IMR-90 (cell line): ENCODE data around the gene TRAFD1. TPM values are rescaled to one million over a fixed set of nuclear protein-coding genes. Genes with fewer than 3 reads are reported as not detected.

Source experiments
- ATAC-seq: fragments of 200-7000 bp; cut with Tn5 transposase; 2 replicates; pipeline ENCODE4 v1.9.1; 2020; ENCODE audit warnings: low read depth, mild to moderate bottlenecking, moderate library complexity
- BruUV-seq: library from RNA; stranded (reverse); fragments of 400-500 nt; replicated peaks from 2 replicates; lab custom pipeline; 2021; lab: Mats Ljungman, UMichigan
- CTCF ChIA-PET: fragments of 300-600 bp; formaldehyde crosslinking; extraction: SDS; loops from one replicate; lab custom pipeline; 2021; ENCODE audit warnings: antibody characterized with exemption; lab: Yijun Ruan, JAX
- POLR2A ChIA-PET: fragments of 300-600 bp; sonication (Branson Sonifier 250); formaldehyde crosslinking; loops from one replicate; lab custom pipeline; 2022; ENCODE audit warnings: antibody characterized with exemption; ENCODE audit not compliant: unreplicated experiment; lab: Charles Lee
- DNase-seq: peaks from one replicate; pipeline ENCODE4 v3.0.0; 2013
- H2AFZ ChIP-seq: replicated peaks from 2 replicates; pipeline ENCODE3; 2013; ENCODE audit warnings: low read length, mild to moderate bottlenecking; ENCODE audit not compliant: poor library complexity
- H2AK5ac ChIP-seq: 2 replicates; pipeline ENCODE4 v1.6.1; 2013; ENCODE audit warnings: low read depth, low read length, inconsistent platforms
- H2AK9ac ChIP-seq: replicated peaks from 2 replicates; pipeline ENCODE3; 2013; ENCODE audit warnings: mild to moderate bottlenecking, low read depth, low read length, moderate library complexity; ENCODE audit not compliant: poor library complexity
- H2BK120ac ChIP-seq: 2 replicates; pipeline ENCODE4 v1.6.1; 2013; ENCODE audit warnings: low read depth, low read length, inconsistent platforms
- H2BK15ac ChIP-seq: 3 replicates; pipeline ENCODE4 v1.6.1; 2013; ENCODE audit warnings: low read depth, low read length, inconsistent platforms
- H2BK20ac ChIP-seq: 2 replicates; pipeline ENCODE4 v1.6.1; 2013; ENCODE audit warnings: low read depth, mild to moderate bottlenecking, inconsistent platforms, low read length, moderate library complexity
- H2BK5ac ChIP-seq: 2 replicates; pipeline ENCODE4 v1.6.1; 2013; ENCODE audit warnings: mild to moderate bottlenecking, low read depth, low read length, inconsistent platforms; ENCODE audit not compliant: poor library complexity, severe bottlenecking
- H3K14ac ChIP-seq: replicated peaks from 2 replicates; pipeline ENCODE4 v1.6.1; 2013; ENCODE audit warnings: low read depth, low read length, inconsistent platforms
- H3K18ac ChIP-seq: 2 replicates; pipeline ENCODE4 v1.6.1; 2013; ENCODE audit warnings: low read depth, low read length, control low read depth
- H3K23ac ChIP-seq: 2 replicates; pipeline ENCODE4 v1.6.1; 2013; ENCODE audit warnings: low read depth, low read length, inconsistent platforms
- H3K27ac ChIP-seq: 2 replicates; pipeline ENCODE4 v1.5.1; 2013; ENCODE audit warnings: mild to moderate bottlenecking, control low read depth, low read length; ENCODE audit not compliant: insufficient read depth
- H3K27me3 ChIP-seq: 2 replicates; pipeline ENCODE4 v1.6.1; 2013; ENCODE audit warnings: low read length; ENCODE audit not compliant: control insufficient read depth, insufficient read depth
- H3K36me3 ChIP-seq: 2 replicates; pipeline ENCODE4 v1.6.1; 2013; ENCODE audit warnings: low read length, mixed read lengths; ENCODE audit not compliant: control insufficient read depth, insufficient read depth
- H3K4ac ChIP-seq: 2 replicates; pipeline ENCODE4 v1.6.1; 2013; ENCODE audit warnings: low read depth, low read length, inconsistent platforms
- H3K4me1 ChIP-seq: 2 replicates; pipeline ENCODE4 v1.6.1; 2013; ENCODE audit warnings: low read length, mixed read lengths; ENCODE audit not compliant: control insufficient read depth, insufficient read depth
- H3K4me2 ChIP-seq: 2 replicates; pipeline ENCODE4 v1.6.1; 2013; ENCODE audit warnings: low read depth, mild to moderate bottlenecking, control low read depth, low read length, moderate library complexity
- H3K4me3 ChIP-seq: 2 replicates; pipeline ENCODE4 v1.5.1; 2013; ENCODE audit warnings: low read depth, mild to moderate bottlenecking, control low read depth, low read length, moderate library complexity; ENCODE audit not compliant: insufficient read depth
- H3K56ac ChIP-seq: 2 replicates; pipeline ENCODE4 v1.6.1; 2013; ENCODE audit warnings: low read length, inconsistent platforms; ENCODE audit not compliant: insufficient read depth; ENCODE audit errors: extremely low read depth
- H3K79me1 ChIP-seq, 2 experiments: 2 replicates each; pipeline ENCODE4 v1.6.1; 2013; ENCODE audit warnings: low read length in 2 of 2, inconsistent platforms in 1 of 2, low read depth in 1 of 2
- H3K9ac ChIP-seq: 2 replicates; pipeline ENCODE4 v1.6.1; 2013; ENCODE audit warnings: low read depth, low read length, control low read depth
- H3K9me1 ChIP-seq: 2 replicates; pipeline ENCODE4 v1.6.1; 2013; ENCODE audit warnings: low read length, inconsistent platforms; ENCODE audit not compliant: insufficient read depth
- H3K9me3 ChIP-seq: 2 replicates; pipeline ENCODE4 v1.6.1; 2013; ENCODE audit warnings: low read length; ENCODE audit not compliant: control insufficient read depth, insufficient read depth
- H4K20me1 ChIP-seq: 2 replicates; pipeline ENCODE4 v1.6.1; 2013; ENCODE audit warnings: low read length, inconsistent platforms; ENCODE audit not compliant: insufficient read depth
- H4K5ac ChIP-seq: 2 replicates; pipeline ENCODE4 v1.6.1; 2013; ENCODE audit warnings: mild to moderate bottlenecking, low read depth, low read length, control low read depth
- H4K8ac ChIP-seq, 2 experiments: 2 replicates each; pipeline ENCODE4 v1.6.1; 2013; ENCODE audit warnings: low read depth in 2 of 2, low read length in 2 of 2, control low read depth in 1 of 2, inconsistent platforms in 1 of 2
- H4K91ac ChIP-seq: 2 replicates; pipeline ENCODE4 v1.6.1; 2013; ENCODE audit warnings: low read depth, low read length, inconsistent platforms; ENCODE audit not compliant: insufficient read depth
- MAFK ChIP-seq: IDR thresholded peaks from 2 replicates; pipeline ENCODE4 v1.6.1; 2012; ENCODE audit warnings: low read depth, low read length, improper control_type of control experiment
- RFX5 ChIP-seq: IDR thresholded peaks from 2 replicates; pipeline ENCODE4 v1.8.0; 2012; ENCODE audit warnings: low read depth, mild to moderate bottlenecking, low read length, moderate library complexity
- WGBS, 2 experiments: methylation state at CpG; one replicate each; pipeline versions ENCODE4 v1.1.5 to v1.1.7; 2013; ENCODE audit warnings: missing lambda C conversion rate in 2 of 2; ENCODE audit not compliant: insufficient read length in 1 of 2; ENCODE audit errors: extremely low coverage in 2 of 2; 5-methylcytosine and 5-hydroxymethylcytosine counted together
- dilution Hi-C: fragments of 300-500 bp; cut with HindIII; formaldehyde crosslinking; loops from one replicate; pipeline ENCODE4 v1.14.3; 2018; ENCODE audit warnings: low sequenced_read_pairs; ENCODE audit not compliant: unreplicated experiment
- in situ Hi-C: fragments of 300-500 bp; cut with MboI; formaldehyde crosslinking; loops from 3 replicates; pipeline ENCODE4 v1.14.3; 2019; ENCODE audit warnings: low sequenced_read_pairs, inconsistent platforms, mixed read lengths
- intact Hi-C: fragments of 100-400 bp; cut with micrococcal nuclease; formaldehyde crosslinking; loops from 2 replicates; pipeline ENCODE4 v1.10.0; 2022
- polyA plus RNA-seq, 3 experiments: library from polyadenylated mRNA; depleted of rRNA; stranded (reverse); fragments of >200 nt; gene quantifications; 2 replicates each; pipeline ENCODE4 v1.2.3, GENCODE V29; 2012; ENCODE audit warnings: low replicate concordance in 1 of 3
- total RNA-seq: library from RNA; depleted of rRNA; stranded (reverse); fragments of >200 nt; gene quantifications from 2 replicates; pipeline ENCODE4 v1.2.3, GENCODE V29; 2012

TRAFD1 gene
- total and polyA plus RNA-seq, 2 of the 4 experiments (the other 2 are of a cell fraction), result 41.3 to 70.4 TPM

DNA sequence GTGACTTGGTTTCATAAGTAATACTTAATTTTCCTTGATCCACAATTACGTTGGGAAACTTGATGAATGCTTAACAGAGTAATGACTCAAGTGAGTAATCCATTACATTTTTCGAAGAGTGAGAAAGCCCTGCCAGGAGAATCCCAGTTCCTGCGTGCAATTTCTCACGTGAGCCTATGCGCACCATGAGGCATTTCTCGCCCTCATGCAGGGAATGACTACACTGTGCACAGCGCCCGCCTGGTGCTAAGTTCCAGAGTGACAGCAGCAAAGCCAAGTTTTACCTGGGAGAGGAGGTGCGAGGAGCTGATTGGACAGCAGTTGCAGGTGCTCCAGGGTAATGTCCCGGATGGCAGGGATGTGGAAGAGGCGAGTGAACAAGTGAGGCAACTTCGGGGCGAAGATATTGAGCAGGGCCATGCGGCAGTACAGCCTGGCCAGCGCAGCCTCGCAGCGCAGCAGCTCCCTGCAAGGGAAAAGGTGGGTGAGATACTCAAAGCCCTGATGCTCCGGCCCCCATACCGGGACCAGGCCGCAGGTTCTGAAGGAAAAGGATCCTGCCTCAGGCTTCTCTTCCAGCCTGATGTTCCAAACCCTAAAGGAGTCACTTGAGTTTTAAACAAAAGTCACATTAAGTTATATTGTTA lies 69.4 kb downstream of the TRAFD1 start:
- H3K4me3 ChIP-seq, result no peak overlapping the region
- no peak overlapping the region for H3K23ac ChIP-seq
- peaks cover 12% of the 10 kb centered on the region for H3K9me1 ChIP-seq
- H3K9ac ChIP-seq, result no peak overlapping the region
- no peaks in the 10 kb centered on the region for H3K9me3 ChIP-seq
- no peak overlapping the region for H2BK20ac ChIP-seq
- ATAC-seq, result no peak
- WGBS, 2 experiments, result 98% methylated on average over 9 of the region's 20 CpGs; no CpG with 5 or more reads in 1 of the 2 experiments
- TF ChIP-seq RFX5 (no peak), MAFK (no peak)
- ChIA-PET POLR2A (no interaction called here), CTCF (no interaction called here)
- no peak overlapping the region for H4K5ac ChIP-seq
- no peak overlapping the region for H2AFZ ChIP-seq
- no peak overlapping the region for H3K4ac ChIP-seq
- no peak overlapping the region for H2BK5ac ChIP-seq
- intact Hi-C loops, result loop anchor here (5.0 kb wide), 1 partner anchor 43 kb away; no protein-coding TSS in a partner anchor
- H2AK9ac ChIP-seq, result no peak overlapping the region
- dilution Hi-C loops, result no loop called here
- no peak overlapping the region for H3K4me2 ChIP-seq
- no peak overlapping the region for H4K91ac ChIP-seq
- no peak overlapping the region for H3K14ac ChIP-seq
- no peak overlapping the region for H3K27ac ChIP-seq
- H3K4me1 ChIP-seq, result peaks cover 11% of the 10 kb centered on the region
- DNase-seq, result no peak
- H2AK5ac ChIP-seq, result no peak overlapping the region
- H4K8ac ChIP-seq, result no peak overlapping the region
- BruUV-seq, result no TSS peak
- H2BK15ac ChIP-seq, result no peak overlapping the region
- H3K18ac ChIP-seq, result no peak overlapping the region
- peaks cover 47% of the 10 kb centered on the region for H3K36me3 ChIP-seq
- H3K56ac ChIP-seq, result no peak overlapping the region
- peaks cover 0 to 5% of the 10 kb centered on the region in 2 experiments; a peak in 2 of 4 replicates for H3K79me1 ChIP-seq
- H3K27me3 ChIP-seq, result no peaks in the 10 kb centered on the region
- H4K20me1 ChIP-seq, result peaks cover 6% of the 10 kb centered on the region; the same call in 1 of the 2 replicates
- H2BK120ac ChIP-seq, result no peak overlapping the region
- in situ Hi-C loops, result loop anchor here (5.0 kb wide), 1 partner anchor 193 kb away; no protein-coding TSS in a partner anchor
